DMS 273 treated with DMSO at 0.1 percent for 48 hours (cell line): Measurements from ENCODE around the gene VASN.

Source experiments
- DNase-seq: peaks from one replicate; lab custom pipeline; 2025; lab: John Stamatoyannopoulos, UW

Gene VASN

DNA sequence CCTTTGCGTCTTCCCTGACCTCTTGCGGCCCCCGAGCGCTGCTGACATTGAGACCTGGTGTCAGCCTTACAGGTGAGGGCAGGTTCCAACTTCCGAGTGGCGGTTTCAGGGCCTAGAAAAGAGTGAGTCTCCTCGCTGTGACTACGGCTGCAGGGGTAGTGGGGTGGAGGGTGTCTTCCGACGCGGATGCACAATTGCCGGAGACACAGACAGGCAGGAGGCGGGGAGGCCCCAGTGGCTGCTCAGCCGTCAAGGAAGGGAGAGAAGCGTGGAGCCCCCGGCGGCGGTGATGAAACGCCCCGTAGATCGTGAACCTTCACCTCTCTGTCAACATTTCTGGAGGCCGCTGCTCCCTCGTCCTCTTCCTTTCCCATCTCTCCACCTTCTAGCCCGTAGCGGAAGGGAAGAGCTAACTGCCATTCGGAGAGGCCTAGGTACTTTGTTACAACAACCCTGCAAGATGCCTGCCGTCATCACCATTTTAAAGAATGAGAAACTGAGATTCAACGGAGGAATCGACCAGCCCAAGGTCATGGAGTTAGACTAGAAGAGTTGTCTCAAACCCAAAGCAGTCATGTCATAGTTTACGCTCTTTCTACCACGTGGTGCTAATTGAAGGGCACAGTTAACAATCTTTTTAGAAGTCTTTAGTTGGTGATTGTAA lies 54.5 kb downstream of the VASN start:
- DNase-seq: no peak

DNA sequence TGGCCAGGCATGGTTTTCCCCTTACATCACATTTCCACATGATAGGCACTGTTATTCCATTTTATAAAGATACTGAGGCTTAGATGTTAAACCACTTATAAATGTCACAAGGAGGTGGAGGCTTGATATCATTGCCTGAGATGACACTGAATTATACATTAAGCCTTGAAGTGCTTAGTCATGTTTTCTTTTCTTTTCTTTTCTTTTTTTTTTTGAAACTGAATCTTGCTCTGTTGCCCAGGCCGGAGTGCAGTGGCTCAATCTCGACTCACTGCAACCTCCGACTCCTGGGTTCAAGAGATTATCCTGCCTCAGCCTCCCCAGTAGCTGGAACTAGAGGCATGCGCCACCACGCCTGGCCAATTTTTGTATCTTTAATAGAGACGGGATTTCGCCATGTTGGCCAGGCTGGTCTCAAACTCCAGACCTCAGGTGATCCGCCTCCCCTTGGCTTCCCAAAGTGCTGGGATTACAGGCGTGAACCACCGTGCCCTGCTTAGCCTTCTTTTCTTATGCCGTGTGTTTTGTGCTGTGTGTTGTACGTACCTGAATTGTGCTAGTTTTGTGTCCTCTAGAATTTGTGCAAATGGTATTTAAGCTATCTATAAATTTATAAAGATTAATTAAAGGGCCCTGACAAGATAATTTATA lies 55.2 kb downstream of the VASN start:
- DNase-seq: no peak

DNA sequence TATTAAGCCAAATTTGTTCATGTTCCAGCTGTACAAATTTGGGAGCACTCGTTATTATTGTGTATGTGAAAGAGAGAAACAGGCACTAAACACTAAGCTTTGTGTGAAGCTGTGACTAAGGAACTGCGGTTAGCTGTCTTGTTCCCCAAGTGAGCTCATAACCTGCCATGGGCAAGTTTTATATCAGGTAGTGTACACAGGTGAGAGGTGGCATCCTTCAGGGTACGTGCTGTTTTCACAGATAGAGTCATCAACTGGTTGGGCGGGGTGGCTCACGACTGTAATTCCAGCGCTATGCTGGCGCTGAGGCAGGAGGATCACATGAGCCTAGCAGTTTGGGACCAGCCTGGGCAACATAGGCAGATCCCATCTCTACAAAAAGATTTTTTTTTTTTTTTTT lies 56.9 kb downstream of the VASN start:
- no peak for DNase-seq

DNA sequence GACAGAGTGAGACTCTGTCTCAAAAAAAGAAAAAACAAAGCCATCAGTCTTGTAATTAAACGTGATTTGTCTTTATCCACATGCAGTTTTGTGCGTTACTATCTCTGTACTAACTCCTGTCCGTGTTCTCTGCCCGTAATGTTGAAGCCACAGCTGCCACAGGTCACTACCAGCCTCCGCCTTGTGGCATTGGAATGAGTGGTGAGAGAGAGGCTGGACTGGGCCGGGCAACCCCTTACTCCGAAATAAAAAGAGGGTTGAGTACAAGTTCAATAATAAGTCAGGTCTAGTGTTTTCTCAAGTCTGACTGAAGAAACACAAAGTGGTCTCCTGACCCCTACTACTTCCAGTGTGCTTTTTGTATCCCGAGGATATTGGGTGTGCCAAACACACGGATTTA lies 59.4 kb downstream of the VASN start:
- no peak for DNase-seq
